Astrocyte of the cerebellum (primary cell): ENCODE measurements around the gene FBLN7.

Experiments used
- DNase-seq: peaks from one replicate; pipeline ENCODE4 v3.0.0-alpha.2; 2011; ENCODE audit warnings: low read depth
- H3K4me3 ChIP-seq: 2 replicates; pipeline ENCODE4 v1.5.1; 2011; ENCODE audit warnings: mild to moderate bottlenecking, low read depth, low read length, moderate library complexity
- CTCF ChIP-seq: IDR thresholded peaks from 2 replicates; pipeline ENCODE4 v1.5.1; 2012; ENCODE audit warnings: low read length, low read depth, moderate library complexity, mild to moderate bottlenecking; ENCODE audit errors: missing control alignments
- in situ Hi-C: cut with HindIII; loops from 2 replicates; pipeline ENCODE4 v1.10.0; 2017; ENCODE audit warnings: low sequenced_read_pairs

FBLN7 gene

GRCh38 chr2:112162956-112163355, 24.8 kb downstream of the FBLN7 start:
- TF ChIP-seq CTCF, result no peak
- in situ Hi-C loops, result no loop called here
- DNase-seq, result no peak
- H3K4me3 ChIP-seq, result no peak overlapping the region

DNA sequence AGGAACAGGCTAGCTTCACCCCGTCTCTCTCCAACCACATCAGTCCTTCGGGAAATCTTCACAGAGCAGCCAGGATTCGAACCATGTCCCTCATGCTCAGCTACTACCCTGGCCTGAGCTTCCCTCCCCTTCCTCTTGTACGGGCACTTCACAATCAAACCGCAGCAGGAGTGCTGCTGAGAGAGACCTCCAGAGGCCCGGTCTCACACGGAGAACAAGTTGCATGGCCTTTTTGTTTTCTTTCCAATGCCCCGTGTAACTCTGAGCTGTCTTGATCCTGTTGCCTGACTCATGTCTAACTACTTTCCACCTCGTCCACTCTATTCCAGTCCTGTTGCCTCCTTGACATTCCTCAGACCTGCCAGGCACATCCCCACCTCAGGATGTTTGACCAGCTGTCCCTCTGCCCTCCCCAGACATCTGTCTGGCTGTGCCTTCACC, 25.4 kb downstream of the FBLN7 start:
- H3K4me3 ChIP-seq, result no peak overlapping the region
- no peak for DNase-seq
- in situ Hi-C loops, result no loop called here
- no peak for TF ChIP-seq CTCF

GRCh38 chr2:112164876-112165275, 26.7 kb downstream of the FBLN7 start:
- in situ Hi-C loops, result no loop called here
- no peak overlapping the region for H3K4me3 ChIP-seq
- DNase-seq, result no peak
- TF ChIP-seq CTCF, result no peak

DNA sequence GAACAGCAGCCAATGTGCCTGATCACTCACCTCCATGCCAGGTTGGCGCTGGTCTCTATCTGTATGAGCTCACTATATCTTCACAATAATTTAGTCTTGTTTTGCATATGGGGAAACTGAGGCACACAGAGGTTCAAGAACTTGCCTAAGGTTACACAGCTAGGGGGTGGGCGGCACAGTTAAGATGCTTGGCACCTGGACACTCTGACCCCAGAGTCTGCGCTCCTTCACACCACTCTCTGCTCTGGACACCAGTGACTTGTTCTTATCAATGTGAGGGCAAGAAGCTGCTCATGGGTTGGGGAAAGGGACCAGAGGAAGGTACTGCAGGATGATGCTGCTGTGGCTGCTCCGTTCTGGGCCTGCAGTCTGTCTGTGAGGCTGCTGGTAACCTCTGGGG, 27.1 kb downstream of the FBLN7 start:
- TF ChIP-seq CTCF, result no peak

DNA sequence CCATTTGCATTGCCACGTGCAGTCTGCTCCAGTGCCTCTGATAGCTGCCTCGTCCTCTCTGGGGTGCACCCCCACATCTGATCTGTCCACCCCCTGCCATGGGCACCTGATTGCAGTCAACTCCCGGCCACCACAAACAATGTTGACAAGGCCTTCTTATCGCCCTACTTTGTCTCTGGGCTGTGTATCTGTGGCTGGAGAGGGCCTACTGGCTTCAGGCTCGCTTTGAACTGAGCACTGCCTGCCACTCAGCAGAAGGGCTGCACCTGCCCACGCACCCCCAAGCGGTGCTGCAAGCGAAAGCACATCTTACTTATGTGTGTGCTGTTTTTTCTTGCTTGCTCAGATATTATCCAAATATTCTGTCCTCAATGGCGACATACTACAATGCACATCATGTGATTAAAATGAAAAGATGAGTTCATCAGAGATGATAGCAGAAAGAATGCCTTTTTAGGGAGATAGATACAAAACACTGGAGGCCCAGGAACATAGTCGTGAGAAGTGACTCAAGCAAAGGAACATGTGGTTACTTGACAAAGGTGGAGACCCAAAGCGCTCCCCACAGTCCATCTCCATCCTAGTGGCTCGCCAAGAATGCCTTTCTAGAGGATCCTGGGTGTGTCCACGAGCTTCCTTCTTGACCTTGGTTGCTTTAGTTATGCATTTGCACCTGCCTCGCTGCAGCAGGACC, 28.8 kb downstream of the FBLN7 start:
- no peak overlapping the region for H3K4me3 ChIP-seq
- DNase-seq, result no peak
- no peak for TF ChIP-seq CTCF
- in situ Hi-C loops, result no loop called here

More for the DNA sequence above, 27.1 kb downstream of the FBLN7 start:
- no peak overlapping the region for H3K4me3 ChIP-seq
- in situ Hi-C loops, result no loop called here
- no peak for DNase-seq

- no peak for TF ChIP-seq CTCF
- in situ Hi-C loops, result no loop called here
- DNase-seq, result peak; percentile 28
- H3K4me3 ChIP-seq, result no peak overlapping the region
Measured at GRCh38 chr2:112168422-112169124, 30.4 kb downstream of the FBLN7 start.
